HEK293 (cell line): ENCODE measurements around the gene FCMR.
A peak's percentile ranks its signal among the peaks of the same experiment; 100 is the strongest.

Source experiments
- ATF2 ChIP-seq: fragments of 450-650 bp; formaldehyde crosslinking; IDR thresholded peaks from 2 replicates; pipeline ENCODE4 v1.5.1; 2016; ENCODE audit warnings: missing biosample characterization, missing genetic modification characterization, low read depth
- GLI2 ChIP-seq: fragments of 450-650 bp; formaldehyde crosslinking; IDR thresholded peaks from 2 replicates; pipeline ENCODE4; 2017; ENCODE audit warnings: missing biosample characterization, missing genetic modification characterization, low read depth, borderline replicate concordance
- GLIS1 ChIP-seq: fragments of 450-650 bp; formaldehyde crosslinking; IDR thresholded peaks from 2 replicates; pipeline ENCODE4 v1.5.1; 2016; ENCODE audit warnings: missing biosample characterization, missing genetic modification characterization
- HOXC10 ChIP-seq: sonication (generic); formaldehyde crosslinking; IDR thresholded peaks from 2 replicates; pipeline ENCODE4 v1.8.1; 2023; ENCODE audit warnings: mild to moderate bottlenecking, missing genetic modification reagents
- HOXD13 ChIP-seq: sonication (generic); formaldehyde crosslinking; IDR thresholded peaks from 2 replicates; pipeline ENCODE4 v1.8.0; 2022; ENCODE audit warnings: missing genetic modification reagents, borderline replicate concordance
- KLF7 ChIP-seq: fragments of 450-650 bp; formaldehyde crosslinking; IDR thresholded peaks from 2 replicates; pipeline ENCODE4 v1.5.1; 2016; ENCODE audit warnings: missing biosample characterization, missing genetic modification characterization, borderline replicate concordance
- KLF8 ChIP-seq: fragments of 450-650 bp; formaldehyde crosslinking; IDR thresholded peaks from 2 replicates; pipeline ENCODE4 v1.5.1; 2016; ENCODE audit warnings: missing biosample characterization, missing genetic modification characterization
- KLF9 ChIP-seq: fragments of 450-650 bp; formaldehyde crosslinking; IDR thresholded peaks from 2 replicates; pipeline ENCODE4 v1.5.1; 2016; ENCODE audit warnings: missing biosample characterization, missing genetic modification characterization, low read depth
- PRDM10 ChIP-seq: fragments of 450-650 bp; formaldehyde crosslinking; IDR thresholded peaks from 2 replicates; pipeline ENCODE4 v1.5.1; 2016; ENCODE audit warnings: missing biosample characterization, missing genetic modification characterization
- SCRT1 ChIP-seq: fragments of 450-650 bp; formaldehyde crosslinking; IDR thresholded peaks from 2 replicates; pipeline ENCODE4 v1.5.1; 2016; ENCODE audit warnings: missing biosample characterization, missing genetic modification characterization, borderline replicate concordance
- SETDB1 ChIP-seq: IDR thresholded peaks from one replicate; pipeline ENCODE4 v1.6.1; 2017; ENCODE audit warnings: mild to moderate bottlenecking, low read length, moderate library complexity, mixed read lengths; ENCODE audit not compliant: insufficient read length
- SP3 ChIP-seq: fragments of 450-650 bp; formaldehyde crosslinking; IDR thresholded peaks from 2 replicates; pipeline ENCODE4 v1.5.1; 2016; ENCODE audit warnings: missing biosample characterization, missing genetic modification characterization
- ZBTB11 ChIP-seq: fragments of 450-650 bp; formaldehyde crosslinking; conservative IDR thresholded peaks from 2 replicates; pipeline ENCODE4 v1.5.1; 2016; ENCODE audit warnings: low read depth, missing biosample characterization, missing genetic modification characterization
- ZBTB17 ChIP-seq: fragments of 450-650 bp; formaldehyde crosslinking; IDR thresholded peaks from 2 replicates; pipeline ENCODE4 v1.5.1; 2016; ENCODE audit warnings: missing biosample characterization, missing genetic modification characterization
- ZBTB48 ChIP-seq: fragments of 450-650 bp; formaldehyde crosslinking; IDR thresholded peaks from 2 replicates; pipeline ENCODE4 v1.5.1; 2016; ENCODE audit warnings: missing biosample characterization, missing genetic modification characterization
- ZFP3 ChIP-seq: fragments of 450-650 bp; formaldehyde crosslinking; IDR thresholded peaks from 2 replicates; pipeline ENCODE4 v1.5.1; 2016; ENCODE audit warnings: low read depth, missing biosample characterization, missing genetic modification characterization
- ZNF10 ChIP-seq: fragments of 450-650 bp; formaldehyde crosslinking; IDR thresholded peaks from 2 replicates; pipeline ENCODE4 v1.5.1; 2017; ENCODE audit warnings: missing biosample characterization, missing genetic modification characterization
- ZNF132 ChIP-seq: fragments of 450-650 bp; formaldehyde crosslinking; IDR thresholded peaks from 2 replicates; pipeline ENCODE4 v1.5.1; 2017; ENCODE audit warnings: missing biosample characterization, missing genetic modification characterization, borderline replicate concordance
- ZNF16 ChIP-seq: fragments of 450-650 bp; formaldehyde crosslinking; IDR thresholded peaks from 2 replicates; pipeline ENCODE4 v1.5.1; 2016; ENCODE audit warnings: low read depth, missing biosample characterization, missing genetic modification characterization
- ZNF19 ChIP-seq: fragments of 450-650 bp; formaldehyde crosslinking; IDR thresholded peaks from 2 replicates; pipeline ENCODE4; 2016; ENCODE audit warnings: missing biosample characterization, missing genetic modification characterization, low read depth
- ZNF2 ChIP-seq: fragments of 450-650 bp; formaldehyde crosslinking; IDR thresholded peaks from 2 replicates; pipeline ENCODE4 v1.5.1; 2016; ENCODE audit warnings: missing biosample characterization, missing genetic modification characterization
- ZNF248 ChIP-seq: fragments of 450-650 bp; formaldehyde crosslinking; IDR thresholded peaks from 2 replicates; pipeline ENCODE4 v1.5.1; 2017; ENCODE audit warnings: missing biosample characterization, missing genetic modification characterization
- ZNF266 ChIP-seq: fragments of 450-650 bp; formaldehyde crosslinking; IDR thresholded peaks from 2 replicates; pipeline ENCODE4 v1.5.1; 2016; ENCODE audit warnings: missing biosample characterization, missing genetic modification characterization, low read depth
- ZNF335 ChIP-seq: fragments of 450-650 bp; formaldehyde crosslinking; conservative IDR thresholded peaks from 2 replicates; pipeline ENCODE4 v1.5.1; 2016; ENCODE audit warnings: missing biosample characterization, missing genetic modification characterization
- ZNF416 ChIP-seq: fragments of 450-650 bp; formaldehyde crosslinking; IDR thresholded peaks from 2 replicates; pipeline ENCODE4 v1.5.1; 2016; ENCODE audit warnings: missing biosample characterization, missing genetic modification characterization
- ZNF423 ChIP-seq: fragments of 450-650 bp; formaldehyde crosslinking; IDR thresholded peaks from 2 replicates; pipeline ENCODE4 v1.5.1; 2016; ENCODE audit warnings: missing biosample characterization, missing genetic modification characterization
- ZNF529 ChIP-seq: fragments of 450-650 bp; formaldehyde crosslinking; IDR thresholded peaks from 2 replicates; pipeline ENCODE4 v1.5.1; 2017; ENCODE audit warnings: missing genetic modification characterization, missing biosample characterization; ENCODE audit not compliant: insufficient replicate concordance
- ZNF544 ChIP-seq: fragments of 450-650 bp; formaldehyde crosslinking; IDR thresholded peaks from 2 replicates; pipeline ENCODE4 v1.5.0; 2017; ENCODE audit warnings: missing biosample characterization, missing genetic modification characterization
- ZNF558 ChIP-seq: fragments of 450-650 bp; formaldehyde crosslinking; IDR thresholded peaks from 2 replicates; pipeline ENCODE4 v1.5.1; 2016; ENCODE audit warnings: missing biosample characterization, missing genetic modification characterization
- ZNF585B ChIP-seq: fragments of 450-650 bp; formaldehyde crosslinking; IDR thresholded peaks from 2 replicates; pipeline ENCODE4 v1.5.1; 2016; ENCODE audit warnings: missing biosample characterization, missing genetic modification characterization
- ZNF600 ChIP-seq: fragments of 450-650 bp; formaldehyde crosslinking; IDR thresholded peaks from 2 replicates; pipeline ENCODE4 v1.5.1; 2016; ENCODE audit warnings: missing biosample characterization, missing genetic modification characterization
- ZNF629 ChIP-seq: fragments of 450-650 bp; formaldehyde crosslinking; IDR thresholded peaks from 2 replicates; pipeline ENCODE4 v1.5.1; 2017; ENCODE audit warnings: missing biosample characterization, missing genetic modification characterization
- ZNF707 ChIP-seq: fragments of 450-650 bp; formaldehyde crosslinking; IDR thresholded peaks from 2 replicates; pipeline ENCODE4 v1.5.1; 2016; ENCODE audit warnings: missing biosample characterization, missing genetic modification characterization
- ZSCAN23 ChIP-seq: fragments of 450-650 bp; formaldehyde crosslinking; IDR thresholded peaks from 2 replicates; pipeline ENCODE4 v1.5.1; 2016; ENCODE audit warnings: missing biosample characterization, missing genetic modification characterization

FCMR gene

GRCh38 chr1:206909161-206909882, 12.4 kb downstream of the FCMR start (continued):
- TF ChIP-seq ZNF248 (no peak), ZNF423 (0 out of 2 replicates have a peak, but pooled peaks have one; percentile 12), KLF8 (tag by site-specific recombination) (peak; percentile 88; the same call in 1 of the 2 replicates), ZNF529 (tag by site-specific recombination) (no peak), ZNF2 (tag by site-specific recombination) (peak; percentile 48; the same call in 1 of the 2 replicates), SP3 (tag by site-specific recombination) (peak; percentile 78), ZNF19 (tag by site-specific recombination) (no peak), ZNF600 (tag by site-specific recombination) (no peak), ZNF10 (tag by site-specific recombination) (no peak), ZNF416 (no peak), ZSCAN23 (tag by site-specific recombination) (no peak), SETDB1 (no peak), GLIS1 (peak; percentile 57), ZNF132 (tag by site-specific recombination) (no peak), ZBTB17 (tag by site-specific recombination) (no peak), ATF2 (no peak), ZFP3 (tag by site-specific recombination) (no peak), HOXC10 (CRISPR knock-in tag) (no peak), ZNF629 (tag by site-specific recombination) (0 out of 2 replicates have a peak, but pooled peaks have one; percentile 12), HOXD13 (CRISPR knock-in tag) (no peak), ZNF16 (tag by site-specific recombination) (no peak), KLF9 (tag by site-specific recombination) (no peak), SCRT1 (tag by site-specific recombination) (no peak), ZBTB11 (tag by site-specific recombination) (peak; percentile 18; the same call in 1 of the 2 replicates), ZNF558 (tag by site-specific recombination) (no peak), ZNF585B (tag by site-specific recombination) (no peak), ZNF544 (tag by site-specific recombination) (no peak), ZNF266 (tag by site-specific recombination) (no peak), PRDM10 (tag by site-specific recombination) (no peak), ZNF707 (tag by site-specific recombination) (no peak), KLF7 (tag by site-specific recombination) (peak; percentile 57; the same call in 1 of the 2 replicates), ZNF335 (tag by site-specific recombination) (peak; percentile 80), ZBTB48 (tag by site-specific recombination) (peak; percentile 59), GLI2 (tag by site-specific recombination) (no peak)
